Measurements from ENCODE around the gene CDH12.
"Not testable (repeated sequence)": the region's sequence is repeated elsewhere in the genome, so short reads cannot be mapped to it uniquely, and the experiment has no call there.

The CDH12 gene

DNA sequence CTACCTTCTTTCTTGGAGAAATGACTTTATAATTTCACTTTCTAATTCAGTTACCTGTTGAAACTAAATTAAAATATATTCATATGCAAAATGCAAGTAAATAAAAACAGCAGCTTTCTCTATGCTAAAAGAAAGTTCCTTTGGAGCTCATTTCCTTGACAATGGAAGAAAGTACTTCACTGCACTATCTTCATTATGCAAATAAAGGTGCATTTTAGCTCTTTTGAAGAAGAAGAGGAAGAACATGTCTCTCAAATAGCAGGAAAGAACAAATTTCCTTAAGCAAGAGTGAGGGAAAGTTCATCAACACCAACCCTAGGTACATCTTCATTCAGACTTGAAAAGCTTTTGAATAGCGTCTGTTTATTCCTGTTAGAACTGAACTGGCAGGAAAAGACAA lies 901.6 kb downstream of the CDH12 start:
- H3K79me2 ChIP-seq (ENCODE audit: insufficient read depth, low read length); H3K4me1 ChIP-seq (ENCODE audit: insufficient read depth, low read length, severe bottlenecking); H3K27me3 ChIP-seq (ENCODE audit: insufficient read depth, low read length); H3K9ac ChIP-seq (ENCODE audit: low read length); H3K27ac ChIP-seq (ENCODE audit: low read depth, low read length, poor library complexity, severe bottlenecking); H2AFZ ChIP-seq (ENCODE audit: low read length); H4K20me1 ChIP-seq (ENCODE audit: insufficient read depth, low read length); H3K9me2 ChIP-seq (ENCODE audit: low read depth, low read length); H3F3A ChIP-seq (ENCODE audit: insufficient read depth, low read length); H3K4me3 ChIP-seq (ENCODE audit: low read depth, low read length, poor library complexity, severe bottlenecking); H3K9me3 ChIP-seq (ENCODE audit: low read length); H3K36me3 ChIP-seq (ENCODE audit: insufficient read depth, low read length); H3K4me2 ChIP-seq (ENCODE audit: low read length): not testable (repeated sequence)

GRCh38 chr5:21931116-21931515 lies 922.0 kb downstream of the CDH12 start:
- H3K36me3 ChIP-seq (ENCODE audit: insufficient read depth, low read length), result no peaks in the 10 kb centered on the region
- no peaks in the 10 kb centered on the region for H3K4me1 ChIP-seq (ENCODE audit: insufficient read depth, low read length, severe bottlenecking)
- H2AFZ ChIP-seq (ENCODE audit: low read length), result no peak overlapping the region
- H3K4me3 ChIP-seq (ENCODE audit: low read depth, low read length, poor library complexity, severe bottlenecking), result no peak overlapping the region
- no peak overlapping the region for H3K27ac ChIP-seq (ENCODE audit: low read depth, low read length, poor library complexity, severe bottlenecking)
- no peaks in the 10 kb centered on the region for H3K9me3 ChIP-seq (ENCODE audit: low read length)
- no peaks in the 10 kb centered on the region for H3F3A ChIP-seq (ENCODE audit: insufficient read depth, low read length)
- TF ChIP-seq, protein P1, sequence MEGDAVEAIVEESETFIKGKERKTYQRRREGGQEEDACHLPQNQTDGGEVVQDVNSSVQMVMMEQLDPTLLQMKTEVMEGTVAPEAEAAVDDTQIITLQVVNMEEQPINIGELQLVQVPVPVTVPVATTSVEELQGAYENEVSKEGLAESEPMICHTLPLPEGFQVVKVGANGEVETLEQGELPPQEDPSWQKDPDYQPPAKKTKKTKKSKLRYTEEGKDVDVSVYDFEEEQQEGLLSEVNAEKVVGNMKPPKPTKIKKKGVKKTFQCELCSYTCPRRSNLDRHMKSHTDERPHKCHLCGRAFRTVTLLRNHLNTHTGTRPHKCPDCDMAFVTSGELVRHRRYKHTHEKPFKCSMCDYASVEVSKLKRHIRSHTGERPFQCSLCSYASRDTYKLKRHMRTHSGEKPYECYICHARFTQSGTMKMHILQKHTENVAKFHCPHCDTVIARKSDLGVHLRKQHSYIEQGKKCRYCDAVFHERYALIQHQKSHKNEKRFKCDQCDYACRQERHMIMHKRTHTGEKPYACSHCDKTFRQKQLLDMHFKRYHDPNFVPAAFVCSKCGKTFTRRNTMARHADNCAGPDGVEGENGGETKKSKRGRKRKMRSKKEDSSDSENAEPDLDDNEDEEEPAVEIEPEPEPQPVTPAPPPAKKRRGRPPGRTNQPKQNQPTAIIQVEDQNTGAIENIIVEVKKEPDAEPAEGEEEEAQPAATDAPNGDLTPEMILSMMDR (IDR thresholded peaks at IDR 0.05; ENCODE audit: low read length), result no peak
- TF ChIP-seq EZH2 (IDR thresholded peaks at IDR 0.05; ENCODE audit: borderline replicate concordance, low read length), result no peak
- no peaks in the 10 kb centered on the region for H3K79me2 ChIP-seq (ENCODE audit: insufficient read depth, low read length)
- H3K9ac ChIP-seq (ENCODE audit: low read length), result no peak overlapping the region
- no peak overlapping the region for H3K4me2 ChIP-seq (ENCODE audit: low read length)
- H3K9me2 ChIP-seq (ENCODE audit: low read depth, low read length), result no peaks in the 10 kb centered on the region
- H3K27me3 ChIP-seq (ENCODE audit: insufficient read depth, low read length), result no peaks in the 10 kb centered on the region
- H4K20me1 ChIP-seq (ENCODE audit: insufficient read depth, low read length), result no peaks in the 10 kb centered on the region

DNA sequence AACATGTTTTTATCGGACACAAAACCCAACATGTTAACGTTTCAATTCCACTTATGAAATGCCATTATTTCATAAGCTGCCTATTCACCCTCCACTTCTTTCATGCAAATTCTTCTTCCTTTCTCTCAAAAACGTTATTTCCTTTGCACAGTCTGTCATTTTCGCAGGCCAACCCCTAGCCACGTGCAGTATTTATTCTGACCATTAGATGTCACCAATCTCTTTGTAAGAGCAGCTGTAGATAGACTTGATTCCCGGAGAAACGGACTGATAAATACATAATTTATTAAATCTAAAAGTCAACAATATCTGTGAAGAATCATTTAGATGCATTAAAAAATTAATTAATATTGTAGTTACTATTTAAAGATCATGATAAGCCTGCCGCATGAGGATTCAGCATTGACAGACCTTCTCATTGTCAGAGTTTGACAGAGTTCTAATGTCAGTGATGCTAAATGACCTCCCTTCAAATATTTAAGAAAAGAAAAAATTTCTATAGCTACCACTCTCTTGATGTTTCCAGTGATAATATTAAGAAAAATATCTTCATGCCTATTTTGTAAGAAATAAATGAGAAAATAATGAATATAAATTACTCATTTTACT lies 933.6 kb downstream of the CDH12 start:
- H3K9ac ChIP-seq (ENCODE audit: low read length), result no peak overlapping the region
- no peaks in the 10 kb centered on the region for H3K9me2 ChIP-seq (ENCODE audit: low read depth, low read length)
- no peaks in the 10 kb centered on the region for H4K20me1 ChIP-seq (ENCODE audit: insufficient read depth, low read length)
- no peak overlapping the region for H3K27ac ChIP-seq (ENCODE audit: low read depth, low read length, poor library complexity, severe bottlenecking)
- no peaks in the 10 kb centered on the region for H3K79me2 ChIP-seq (ENCODE audit: insufficient read depth, low read length)
- no peak overlapping the region for H3K4me3 ChIP-seq (ENCODE audit: low read depth, low read length, poor library complexity, severe bottlenecking)
- no peak overlapping the region for H3K4me2 ChIP-seq (ENCODE audit: low read length)
- H3F3A ChIP-seq (ENCODE audit: insufficient read depth, low read length), result no peaks in the 10 kb centered on the region
- H3K27me3 ChIP-seq (ENCODE audit: insufficient read depth, low read length), result no peaks in the 10 kb centered on the region
- no peaks in the 10 kb centered on the region for H3K9me3 ChIP-seq (ENCODE audit: low read length)
- H3K36me3 ChIP-seq (ENCODE audit: insufficient read depth, low read length), result no peaks in the 10 kb centered on the region
- no peaks in the 10 kb centered on the region for H3K4me1 ChIP-seq (ENCODE audit: insufficient read depth, low read length, severe bottlenecking)
- TF ChIP-seq EZH2 (IDR thresholded peaks at IDR 0.05; ENCODE audit: borderline replicate concordance, low read length), result no peak
- TF ChIP-seq, protein P1 (IDR thresholded peaks at IDR 0.05; ENCODE audit: low read length), result peak; percentile 66
- H2AFZ ChIP-seq (ENCODE audit: low read length), result no peak overlapping the region

DNA sequence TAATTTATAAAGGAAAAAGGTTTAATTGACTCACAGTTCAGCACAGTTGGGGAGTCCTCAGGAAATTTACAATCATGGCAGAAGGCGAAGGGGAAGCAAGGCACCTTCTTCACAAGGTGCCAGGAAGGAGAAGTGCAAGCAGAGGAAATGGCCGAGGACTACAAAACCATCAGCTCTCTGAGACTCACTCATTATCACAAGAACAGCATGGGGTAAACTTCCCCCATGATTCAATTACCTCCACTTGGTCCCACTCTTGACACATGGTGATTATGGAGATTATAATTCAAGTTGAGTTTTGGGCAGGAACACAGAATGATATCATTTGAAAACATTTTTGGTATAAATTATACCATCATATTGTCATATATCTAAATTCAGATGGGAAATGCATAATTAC lies 934.7 kb downstream of the CDH12 start:
- Histone ChIP-seq H3K79me2 (ENCODE audit: insufficient read depth, low read length) (no peaks in the 10 kb centered on the region), H3K9me2 (ENCODE audit: low read depth, low read length) (no peaks in the 10 kb centered on the region), H3K9ac (ENCODE audit: low read length) (no peak overlapping the region), H3K4me2 (ENCODE audit: low read length) (no peak overlapping the region), H3K9me3 (ENCODE audit: low read length) (no peaks in the 10 kb centered on the region), H2AFZ (ENCODE audit: low read length) (no peak overlapping the region), H3K27me3 (ENCODE audit: insufficient read depth, low read length) (no peaks in the 10 kb centered on the region), H3K27ac (ENCODE audit: low read depth, low read length, poor library complexity, severe bottlenecking) (no peak overlapping the region), H3K4me3 (ENCODE audit: low read depth, low read length, poor library complexity, severe bottlenecking) (no peak overlapping the region), H3K4me1 (ENCODE audit: insufficient read depth, low read length, severe bottlenecking) (no peaks in the 10 kb centered on the region), H4K20me1 (ENCODE audit: insufficient read depth, low read length) (no peaks in the 10 kb centered on the region), H3K36me3 (ENCODE audit: insufficient read depth, low read length) (no peaks in the 10 kb centered on the region), H3F3A (ENCODE audit: insufficient read depth, low read length) (no peaks in the 10 kb centered on the region)
- TF ChIP-seq, protein P1 (IDR thresholded peaks at IDR 0.05; ENCODE audit: low read length), result no peak
- no peak for TF ChIP-seq EZH2 (IDR thresholded peaks at IDR 0.05; ENCODE audit: borderline replicate concordance, low read length)

Measured in OCI-LY1 (cell line).